NCI-H2171 (cell line): Measurements from ENCODE around the gene HOMER3.

Source experiments
- DNase-seq: peaks from one replicate; lab custom pipeline; 2025; lab: John Stamatoyannopoulos, UW

HOMER3 gene

DNA sequence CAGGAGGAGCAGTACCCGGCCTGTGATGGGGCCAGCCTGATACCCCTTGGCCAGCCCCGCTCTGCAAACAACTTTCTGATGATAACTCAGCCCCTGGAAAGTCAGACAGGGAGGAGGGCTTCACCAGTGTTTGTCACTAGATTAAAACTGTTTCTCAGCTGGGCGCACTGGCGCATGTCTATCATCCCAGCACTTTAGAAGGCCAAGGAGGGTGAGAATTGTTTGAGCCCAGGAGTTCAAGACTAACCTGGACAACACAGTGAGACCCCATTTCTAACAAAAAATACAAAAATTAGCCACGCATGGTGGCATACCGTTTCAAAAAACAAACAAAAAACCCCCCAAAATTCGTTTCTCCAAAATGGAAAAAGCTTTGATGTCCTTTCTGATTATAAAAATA lies 39.5 kb downstream of the HOMER3 start:
- DNase-seq: no peak

DNA sequence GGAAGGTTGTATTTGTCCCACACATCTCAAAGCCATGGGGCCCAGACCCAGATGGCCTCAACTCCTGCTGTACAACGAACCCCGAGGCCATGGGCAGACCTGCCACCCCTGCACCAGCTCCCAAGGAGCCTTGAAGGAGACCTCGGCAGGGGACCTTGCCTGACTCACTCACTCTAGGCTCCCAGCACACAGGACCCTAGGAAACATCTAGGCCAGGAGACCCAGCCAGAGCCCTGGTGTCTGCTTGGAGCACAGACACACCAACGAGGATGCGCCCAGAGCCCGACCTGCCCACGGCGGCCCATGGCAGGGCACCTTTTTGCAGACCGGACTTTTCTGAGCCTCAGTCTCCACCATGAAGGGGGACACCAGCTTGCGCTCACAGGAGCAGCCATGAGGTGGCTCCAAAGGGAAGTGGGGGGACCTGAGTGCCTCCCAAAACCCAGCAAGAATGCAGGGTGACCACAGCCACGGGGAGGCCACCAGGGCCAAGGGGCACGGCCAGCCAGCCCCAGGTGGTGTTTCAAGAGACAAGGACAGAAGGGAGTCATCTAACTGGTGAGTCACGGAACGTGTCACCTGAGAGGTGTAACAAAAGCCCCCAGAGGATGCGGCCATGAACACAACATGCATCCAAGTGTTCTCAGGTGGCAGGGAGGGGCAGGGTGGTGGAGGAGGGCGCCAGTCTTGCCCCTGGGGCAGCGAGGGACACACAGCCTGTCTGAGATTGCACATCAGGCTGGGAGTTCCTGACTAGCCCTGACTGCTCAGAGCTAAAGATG lies 40.1 kb downstream of the HOMER3 start:
- no peak for DNase-seq

DNA sequence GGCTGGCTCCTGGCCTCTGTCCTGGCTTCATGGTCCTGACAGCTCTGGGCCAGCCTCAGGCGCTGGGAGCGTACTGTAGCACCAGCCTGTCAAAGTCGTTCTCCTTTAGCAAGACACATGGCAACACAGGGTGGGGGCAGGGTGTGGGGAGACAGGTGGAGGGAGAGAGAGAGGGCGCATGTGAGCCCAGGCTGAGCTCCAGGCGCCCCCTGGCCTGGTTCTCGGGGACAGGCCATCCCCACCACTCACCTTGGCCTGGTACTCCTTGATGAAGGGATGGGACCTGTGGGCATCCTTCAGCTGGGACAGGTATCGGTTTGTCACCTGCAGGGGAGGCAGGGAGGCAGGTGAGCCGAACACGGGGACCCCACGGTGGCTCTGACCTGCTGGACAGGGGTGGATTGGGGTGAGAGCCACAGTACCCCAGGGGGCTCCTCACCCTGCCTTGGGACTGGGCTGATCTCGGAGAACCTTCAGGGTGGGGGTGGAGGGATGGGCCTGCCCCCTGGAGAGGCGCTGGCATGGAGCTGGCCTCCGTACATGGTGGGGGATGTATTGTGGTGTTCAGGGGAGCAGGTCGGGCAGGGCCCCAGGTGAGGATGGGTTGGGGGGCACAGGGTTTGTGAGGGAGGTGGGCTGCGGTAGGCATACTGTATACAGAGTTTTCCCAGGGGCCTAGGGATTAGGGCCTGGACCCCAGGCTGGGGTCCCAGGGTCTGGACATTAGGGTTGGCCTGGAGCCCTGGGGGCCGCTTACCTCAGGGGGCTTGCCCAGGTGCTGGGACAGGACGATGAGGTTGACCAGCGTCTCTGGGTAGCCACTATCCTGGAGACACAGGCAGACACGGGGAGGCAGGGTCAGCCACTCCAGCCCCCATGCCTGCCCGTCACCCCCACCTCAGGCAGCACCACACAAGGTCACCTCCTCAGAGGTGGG lies 41.1 kb downstream of the HOMER3 start:
- DNase-seq: no peak

DNA sequence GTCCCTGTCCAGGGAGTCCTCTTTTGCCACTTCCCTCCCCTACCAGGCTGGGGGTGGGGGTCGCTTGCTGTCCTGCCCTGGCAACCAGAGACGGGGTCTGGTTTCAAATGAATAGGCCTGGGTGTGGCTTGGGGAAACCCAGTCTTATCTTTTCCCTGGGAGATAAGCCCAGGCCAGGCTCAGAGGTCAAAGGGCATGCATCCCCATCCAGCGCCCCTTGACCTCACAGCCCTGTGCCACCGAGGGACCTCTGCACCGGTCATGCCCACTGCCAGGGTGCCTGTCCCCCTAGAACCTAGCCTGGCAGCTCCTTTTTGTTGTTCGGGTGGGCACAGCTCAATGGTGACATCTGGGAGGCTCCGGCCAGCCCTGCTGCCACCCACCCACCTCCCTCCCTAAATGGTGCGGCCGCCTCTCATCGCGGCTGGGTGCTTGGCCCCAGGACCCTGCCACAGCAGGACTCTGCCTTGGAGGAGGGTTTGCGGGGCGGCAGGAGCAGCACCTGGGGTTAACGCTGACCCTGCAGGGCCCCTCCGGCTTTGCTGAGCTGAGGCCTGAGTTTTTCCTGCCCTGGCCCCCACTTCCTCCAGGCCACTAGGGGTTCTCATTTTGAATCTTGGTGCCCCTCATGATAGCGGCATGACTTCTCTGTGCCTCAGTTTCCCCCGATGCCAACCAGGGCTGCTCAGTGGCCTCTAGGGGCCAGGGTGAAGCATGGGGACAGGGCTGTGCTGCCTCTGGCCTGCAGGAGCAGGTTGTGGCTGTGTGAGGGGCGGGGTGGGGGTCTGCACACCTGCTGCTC lies 42.2 kb downstream of the HOMER3 start:
- DNase-seq: no peak

DNA sequence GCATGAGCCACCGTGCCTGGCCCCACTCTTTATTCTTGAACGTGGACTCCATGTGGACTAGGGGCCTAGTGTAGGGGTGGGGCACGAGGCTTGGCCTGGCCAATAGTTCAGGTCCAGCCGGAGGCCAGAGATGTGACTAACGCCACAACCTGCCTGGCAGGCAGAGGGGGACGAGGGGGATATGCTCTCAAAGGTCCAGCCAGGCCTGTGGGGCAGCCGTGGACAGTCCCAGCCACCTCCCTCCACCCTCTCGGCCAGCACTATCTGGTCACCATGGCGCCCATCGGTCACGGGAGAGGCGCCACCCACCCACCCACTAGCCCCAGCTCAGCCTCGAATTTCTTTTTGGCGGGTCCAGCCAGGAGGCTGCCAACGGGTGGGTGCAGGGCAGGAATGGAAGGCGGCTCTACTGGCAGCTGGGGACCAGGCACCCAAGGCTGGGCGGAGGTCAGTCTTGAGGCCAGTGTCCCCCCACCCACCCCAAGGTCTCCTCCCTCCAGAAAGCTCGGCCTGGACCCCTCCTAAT lies 42.9 kb downstream of the HOMER3 start:
- no peak for DNase-seq

DNA sequence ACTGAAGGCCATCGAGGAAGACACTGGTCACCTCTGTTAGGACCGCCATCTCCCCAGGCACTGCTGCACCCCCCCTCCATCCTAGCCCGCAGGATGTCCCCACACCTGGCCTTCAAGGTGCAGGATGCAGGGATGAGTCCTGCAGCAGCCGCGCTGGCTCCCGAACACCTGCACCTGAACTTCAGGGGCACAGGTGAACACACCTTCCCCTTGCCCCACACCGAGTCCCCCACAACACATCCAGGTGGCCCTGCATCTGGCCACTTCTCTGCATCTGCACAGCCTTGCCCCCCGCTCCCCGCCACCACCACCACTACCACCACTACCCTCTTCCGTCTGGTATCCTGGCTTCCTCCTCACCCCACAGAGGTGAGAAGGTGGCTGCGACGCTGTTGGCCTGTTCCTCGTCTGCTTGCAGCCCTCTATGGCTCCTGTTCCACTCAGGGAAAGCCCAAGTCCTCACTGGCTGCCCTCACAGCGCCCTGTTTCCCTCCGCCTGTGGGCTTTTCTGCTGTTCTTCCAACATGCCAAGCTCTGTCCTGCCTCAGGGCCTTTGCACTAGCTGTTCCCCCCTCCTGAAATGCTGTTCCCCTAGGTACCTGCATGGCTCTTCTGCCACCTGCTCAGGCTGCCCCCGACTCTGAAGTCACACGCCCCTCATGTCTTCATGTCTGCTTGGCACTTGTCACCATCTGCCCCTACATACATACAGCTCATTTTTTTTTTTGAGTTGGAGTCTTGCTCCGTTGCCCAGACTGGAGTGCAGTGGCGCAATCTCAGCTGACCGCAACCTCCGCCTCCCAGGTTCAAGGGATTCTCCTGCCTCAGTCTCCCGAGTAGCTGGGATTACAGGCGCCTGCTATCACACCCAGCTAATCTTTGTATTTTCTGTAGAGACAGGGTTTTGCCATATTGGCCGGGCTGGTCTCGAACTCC lies 43.7 kb downstream of the HOMER3 start:
- DNase-seq: no peak

DNA sequence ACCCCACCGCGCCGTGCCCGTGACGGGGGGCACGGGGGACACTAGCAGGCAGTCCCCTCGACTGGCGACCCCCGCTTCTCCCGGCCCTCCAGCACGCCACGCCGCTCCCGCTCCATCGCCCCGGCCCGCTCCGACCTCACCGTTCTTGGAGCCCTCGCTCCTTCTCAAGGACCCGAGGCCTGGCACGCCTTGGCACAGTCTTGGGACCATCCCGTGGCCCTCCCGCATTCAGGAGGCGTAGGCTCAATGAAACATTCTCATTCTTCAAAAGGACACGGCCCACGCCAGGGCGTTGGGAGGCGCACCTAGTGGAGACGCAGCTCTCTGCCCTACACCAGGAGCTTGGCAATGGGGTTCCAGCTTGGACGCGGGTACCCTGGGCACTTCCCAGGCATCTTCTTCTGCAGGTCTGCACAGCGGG lies 44.6 kb downstream of the HOMER3 start:
- DNase-seq: no peak

DNA sequence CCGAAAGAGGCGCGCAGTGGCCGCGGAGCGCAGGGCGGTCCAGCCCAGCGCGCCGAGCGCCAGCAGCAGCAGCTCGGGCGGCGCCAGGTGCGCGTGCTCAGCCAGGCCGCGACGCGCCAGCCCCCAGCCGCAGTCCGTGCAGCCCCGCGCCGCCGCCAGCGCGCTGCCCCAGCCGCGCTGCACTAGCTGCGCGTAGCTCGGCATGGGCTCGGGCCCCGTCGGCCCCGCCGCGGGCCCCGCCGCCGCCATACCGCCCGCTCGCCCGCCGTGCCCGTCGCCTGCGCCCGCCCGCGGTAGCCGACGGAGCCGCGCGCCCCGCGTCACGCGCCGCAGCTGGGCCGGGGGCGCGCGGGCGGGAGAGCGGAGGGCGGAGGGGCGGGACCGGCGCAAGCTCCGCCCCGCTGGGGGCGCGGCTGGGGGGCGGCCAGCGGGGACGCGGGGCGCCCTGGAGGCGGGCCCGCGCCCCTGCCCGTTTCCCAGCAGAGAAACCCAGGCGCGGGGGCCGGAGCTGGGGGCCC lies 45.1 kb downstream of the HOMER3 start, which contains the start of gene CERS1:
Gene CERS1, minus strand, starts transcription at position 335 of the 518 bp plus-strand sequence. Its CDS starts 86 bp downstream, at position 249.
- DNase-seq: peak; percentile 65

DNA sequence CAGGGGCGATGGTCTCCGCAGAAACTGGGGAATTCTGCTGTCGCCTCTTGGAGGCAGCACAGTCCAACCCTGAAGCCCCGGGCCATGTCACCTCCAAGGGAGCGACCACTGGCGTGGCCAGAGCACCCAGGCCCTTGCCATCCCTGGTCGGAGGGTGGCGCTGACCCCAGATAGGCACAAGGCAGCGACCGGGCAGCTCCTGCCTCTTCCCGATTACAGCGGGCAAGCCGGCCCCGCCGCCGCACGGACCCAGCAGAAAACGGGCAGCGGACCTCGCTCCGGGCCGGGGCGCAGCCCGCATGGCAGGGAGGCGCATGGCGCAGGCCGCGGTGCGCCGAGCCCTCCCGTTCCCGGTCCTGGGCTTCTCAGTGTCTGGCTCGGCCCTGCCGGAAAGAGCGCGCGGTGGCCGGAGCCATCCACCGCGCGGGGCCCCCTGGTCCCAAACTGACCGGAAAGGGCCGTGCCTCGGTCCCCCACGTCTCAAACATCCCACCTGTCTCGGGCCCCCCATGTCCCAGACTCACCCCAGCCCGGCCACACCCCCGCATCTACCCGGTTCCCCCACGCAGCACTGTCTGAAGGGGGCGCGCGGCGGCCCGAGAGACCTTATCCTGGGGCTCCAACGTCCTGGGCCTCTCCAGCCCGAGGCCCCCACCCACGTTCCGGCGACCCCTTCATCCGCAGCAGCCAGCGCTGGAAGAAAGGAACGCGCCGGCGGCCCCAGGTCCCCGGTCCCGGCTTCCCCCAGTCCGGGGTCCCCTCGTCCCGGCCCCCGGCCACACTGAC lies 45.8 kb downstream of the HOMER3 start:
- no peak for DNase-seq

DNA sequence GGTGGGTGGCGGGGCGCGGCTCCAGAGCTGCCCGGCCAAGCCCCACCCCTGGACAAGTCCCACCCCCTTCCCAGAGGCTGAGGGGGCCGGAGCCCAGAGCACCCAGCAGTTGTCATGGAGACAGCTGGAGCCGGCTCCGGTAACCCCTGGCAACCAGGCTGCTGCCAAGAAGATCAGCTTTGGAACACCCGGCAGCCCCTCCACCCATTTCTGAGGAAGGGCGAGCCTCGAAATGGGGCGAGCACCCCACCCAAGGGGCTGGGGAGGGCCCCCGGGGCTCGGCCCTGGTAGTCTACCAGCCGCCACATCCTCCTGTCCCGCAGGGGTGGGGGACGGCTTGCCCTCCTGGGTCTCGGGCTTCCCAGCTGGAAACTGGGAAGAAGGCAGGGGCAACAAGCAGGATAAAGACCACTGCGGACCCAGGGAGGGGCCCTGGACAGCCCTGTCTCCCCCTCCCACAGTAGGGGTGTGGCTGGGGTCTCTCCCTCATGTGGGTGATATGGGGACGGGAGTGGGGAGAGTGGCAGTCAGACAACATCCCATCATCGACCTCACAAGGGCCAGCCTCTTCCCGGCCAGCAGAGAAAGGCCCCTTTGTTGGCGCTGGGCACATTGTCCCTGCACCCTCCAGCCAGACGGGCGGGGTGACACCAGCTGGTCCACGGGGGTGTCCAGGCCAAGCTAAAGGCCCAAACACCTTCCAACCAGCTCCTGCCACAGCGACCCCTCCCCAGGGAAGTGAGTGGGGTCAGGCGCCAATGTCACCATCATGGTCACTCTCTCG lies 46.6 kb downstream of the HOMER3 start:
- peak; percentile 66 for DNase-seq

DNA sequence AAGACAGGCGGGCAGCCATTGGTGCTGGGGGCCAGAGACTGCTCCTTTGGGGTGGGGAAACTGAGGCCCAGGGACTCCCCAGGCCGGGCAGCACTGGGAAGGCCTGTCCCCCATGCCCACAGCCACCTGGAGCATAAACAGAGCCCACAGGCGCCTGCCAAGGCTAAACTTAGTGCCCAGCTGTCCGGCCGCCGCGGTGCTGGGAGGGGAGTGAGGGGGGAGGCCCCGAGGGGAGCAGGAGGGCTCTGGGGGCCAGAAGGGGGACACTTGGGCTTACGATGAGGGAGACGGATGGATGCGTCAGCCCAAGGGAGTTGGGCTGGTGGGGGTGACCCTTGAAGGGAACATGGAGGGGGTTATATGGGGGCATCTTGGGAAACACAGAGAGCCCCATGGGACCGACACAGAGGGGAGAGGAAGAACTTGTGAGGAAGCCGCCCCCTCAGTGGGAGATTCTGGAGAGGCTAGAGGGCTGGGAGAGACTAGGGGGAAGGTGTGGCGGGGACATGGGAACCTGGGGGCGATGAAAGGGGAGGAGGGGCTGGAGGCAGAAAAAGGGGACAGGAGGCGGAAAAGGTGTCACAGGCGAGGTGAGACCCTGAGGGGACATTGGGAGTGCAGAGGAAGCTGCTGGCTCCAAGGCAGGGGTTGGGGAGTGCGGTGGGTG lies 47.3 kb downstream of the HOMER3 start:
- DNase-seq: no peak

DNA sequence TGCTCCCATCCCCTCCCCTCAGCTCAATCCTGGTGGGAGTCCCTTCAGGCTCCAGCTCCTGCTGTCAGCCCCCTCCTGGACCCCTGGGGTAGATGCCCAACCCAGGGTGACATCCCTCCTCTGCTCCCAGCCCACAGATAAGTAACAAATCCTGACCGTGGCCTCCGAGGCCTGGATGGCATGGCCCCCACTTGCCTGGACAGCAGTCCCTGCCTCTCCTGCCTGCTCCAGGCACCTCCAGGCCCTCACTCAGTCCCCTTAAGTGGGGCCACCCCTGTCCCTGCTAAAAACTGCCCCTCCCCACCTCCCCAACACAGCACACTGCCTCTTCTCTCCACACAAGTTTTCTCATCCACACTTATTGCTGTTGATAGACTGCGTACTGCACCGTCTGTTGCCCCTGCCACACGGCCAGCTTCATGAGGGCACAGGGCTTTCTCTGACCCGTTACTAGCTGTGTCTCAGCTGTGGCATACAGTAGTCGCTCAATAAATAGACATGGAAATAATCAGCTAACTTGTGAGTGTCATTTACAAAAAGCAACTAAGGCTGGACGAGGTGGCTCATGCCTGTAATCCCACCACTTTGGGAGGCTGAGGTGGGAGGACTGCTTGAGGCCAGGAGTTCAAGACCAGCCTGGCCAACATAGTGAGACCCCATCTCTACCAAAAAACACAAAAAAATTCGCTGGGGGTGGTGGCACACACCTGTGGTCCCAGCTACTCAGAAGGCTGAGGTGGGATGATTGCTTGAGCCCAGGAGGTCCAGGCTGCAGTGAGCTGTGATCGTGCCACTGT lies 50.9 kb downstream of the HOMER3 start:
- no peak for DNase-seq

DNA sequence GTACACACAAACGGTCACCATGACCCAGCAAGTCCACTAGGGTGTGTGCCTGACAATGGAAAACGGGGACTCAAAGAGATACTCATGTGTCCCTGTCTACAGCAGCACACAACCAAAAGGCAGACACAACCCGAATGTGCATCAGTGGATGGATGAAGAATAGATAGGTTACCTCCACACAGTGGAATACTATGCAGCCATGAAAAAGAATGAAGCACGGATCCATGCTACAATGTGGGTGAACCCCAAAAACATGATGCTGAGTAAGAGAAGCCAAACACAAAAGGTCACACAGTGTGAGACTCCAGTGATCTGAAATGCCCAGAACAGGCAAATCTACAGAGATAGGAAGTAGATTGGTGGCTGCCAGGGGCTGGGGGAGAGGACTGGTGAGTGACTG lies 54.0 kb downstream of the HOMER3 start:
- no peak for DNase-seq

DNA sequence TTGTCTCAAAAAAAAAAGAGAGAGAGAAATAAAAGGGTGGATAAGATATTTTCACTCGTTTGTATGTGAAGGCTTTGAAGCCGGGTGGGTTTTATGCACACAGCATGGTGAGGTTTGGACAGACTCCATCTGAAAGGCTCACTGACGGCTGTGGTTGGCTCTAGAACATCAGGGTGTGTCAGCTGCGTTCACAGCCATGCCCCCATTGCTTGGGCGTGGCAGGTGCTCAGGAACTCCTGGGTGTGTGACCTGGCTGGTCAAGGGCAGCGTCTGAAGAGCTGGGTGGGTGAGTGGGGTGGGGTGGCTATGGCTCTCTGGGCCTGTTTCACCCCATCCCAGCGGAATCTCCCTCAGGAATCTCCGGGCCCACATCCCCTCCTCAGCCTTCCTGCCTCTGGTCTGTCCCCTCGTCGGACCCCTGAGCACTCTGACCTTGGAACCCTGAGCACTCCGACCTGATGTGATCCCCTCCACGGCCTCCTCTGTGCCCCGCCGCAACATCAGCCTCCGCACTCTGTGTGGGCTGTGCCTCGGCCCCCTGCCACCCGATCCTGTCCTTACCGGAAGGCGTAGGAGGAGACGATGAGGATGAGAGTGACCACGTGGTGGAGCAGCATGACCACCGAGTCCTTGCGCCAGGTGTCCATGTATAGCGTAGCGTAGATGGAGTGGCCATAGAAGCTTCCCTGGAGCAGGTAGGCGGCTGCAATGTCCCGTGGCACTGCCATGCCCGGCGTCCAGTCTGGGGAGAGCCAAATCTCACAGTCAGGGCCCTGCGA lies 57.3 kb downstream of the HOMER3 start:
- no peak for DNase-seq

DNA sequence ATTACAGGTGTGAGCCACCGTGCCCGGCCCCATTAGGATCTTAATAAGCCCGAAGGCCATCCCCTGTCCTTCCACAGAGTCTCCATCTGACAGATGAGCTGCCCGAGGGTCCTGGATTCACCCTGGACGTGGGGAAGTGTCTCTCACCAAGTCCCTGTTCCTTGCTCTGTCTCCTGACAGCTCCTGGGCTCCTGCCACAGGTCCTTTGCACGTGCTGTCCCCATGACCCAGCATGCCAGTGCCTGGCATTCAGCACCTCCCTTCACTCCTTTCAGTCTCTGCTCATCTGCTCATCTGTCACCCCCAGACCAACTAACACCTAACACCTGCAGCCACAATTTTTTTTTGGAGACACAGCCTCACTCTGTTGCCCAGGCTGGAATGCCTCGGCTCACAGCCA lies 59.5 kb downstream of the HOMER3 start:
- no peak for DNase-seq

DNA sequence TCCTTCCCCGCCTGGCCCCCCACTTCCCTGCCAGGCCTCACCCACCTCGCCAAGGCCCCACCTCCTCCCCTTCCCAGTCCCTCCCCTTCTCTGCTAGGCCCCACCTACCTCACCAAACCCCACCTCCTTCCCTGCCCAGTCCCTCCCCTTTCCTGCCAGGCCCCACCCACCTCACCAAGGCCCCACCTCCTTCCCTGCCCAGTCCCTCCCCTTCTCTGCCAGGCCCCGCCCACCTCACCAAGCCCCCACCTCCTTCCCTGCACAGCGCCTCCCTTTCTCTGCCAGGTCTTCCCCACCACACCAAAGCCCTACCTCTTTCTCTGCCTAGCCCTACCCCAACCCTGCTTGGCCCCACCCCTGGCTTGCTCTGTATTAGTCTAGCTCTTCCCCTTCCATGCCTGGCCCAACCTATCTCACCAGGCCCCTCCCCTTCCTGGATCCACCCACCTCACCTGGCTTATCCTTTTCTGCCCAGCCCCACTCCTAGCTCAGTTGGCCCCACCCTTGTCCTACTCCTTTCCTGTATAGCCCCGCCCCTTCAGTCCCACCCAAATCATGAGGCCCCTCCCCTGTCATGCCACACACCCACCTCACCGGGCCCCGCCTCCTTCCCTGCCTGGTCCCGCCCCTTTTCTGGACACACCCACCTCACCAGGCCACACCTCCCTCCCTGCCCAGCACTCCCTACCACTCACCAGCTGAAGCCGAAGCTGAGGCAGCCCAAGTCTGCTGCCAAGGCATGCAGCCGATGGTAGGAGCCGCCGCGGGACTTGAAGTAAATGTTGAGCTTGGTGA lies 61.2 kb downstream of the HOMER3 start:
- DNase-seq: no peak
